GM23338 (cell line): ENCODE measurements around the gene TBC1D9B. TPM values are rescaled to one million over a fixed set of nuclear protein-coding genes. Genes with fewer than 3 reads are reported as not detected.

Source experiments
- ATAC-seq: fragments of 200-7000 bp; cut with Tn5 transposase; 3 replicates; pipeline ENCODE4 v1.9.1; 2020
- DNase-seq: peaks from one replicate; pipeline ENCODE4 v3.0.0-alpha.2; 2015; ENCODE audit warnings: low spot score
- H2AFZ ChIP-seq: fragments of 200-600 bp; sonication (generic); 2 replicates; pipeline ENCODE4 v1.8.0; 2016; ENCODE audit warnings: antibody characterized with exemption, mild to moderate bottlenecking, moderate library complexity
- H3F3A ChIP-seq: fragments of 200-600 bp; sonication (generic); replicated peaks from 2 replicates; pipeline ENCODE4 v1.8.0; 2017; ENCODE audit warnings: antibody characterized with exemption, mixed run types, low read depth
- H3K27ac ChIP-seq: fragments of 200-600 bp; sonication (generic); 2 replicates; pipeline ENCODE4 v1.6.1; 2016; ENCODE audit warnings: low read depth
- H3K27me3 ChIP-seq: fragments of 200-600 bp; sonication (generic); 2 replicates; pipeline ENCODE4 v1.8.0; 2016; ENCODE audit warnings: mild to moderate bottlenecking, mixed run types, moderate library complexity; ENCODE audit not compliant: insufficient read depth
- H3K36me3 ChIP-seq: fragments of 200-600 bp; sonication (generic); 2 replicates; pipeline ENCODE4 v1.8.0; 2016; ENCODE audit warnings: mild to moderate bottlenecking; ENCODE audit not compliant: insufficient read depth
- H3K4me1 ChIP-seq: fragments of 200-600 bp; sonication (generic); 2 replicates; pipeline ENCODE4 v1.8.0; 2016; ENCODE audit warnings: mild to moderate bottlenecking, moderate library complexity; ENCODE audit not compliant: insufficient read depth
- H3K4me2 ChIP-seq: fragments of 200-600 bp; sonication (generic); 2 replicates; pipeline ENCODE4 v1.7.1; 2017; ENCODE audit warnings: mixed run types
- H3K4me3 ChIP-seq: fragments of 200-600 bp; sonication (generic); 2 replicates; pipeline ENCODE4 v1.6.1; 2016; ENCODE audit warnings: mixed run types
- H3K79me2 ChIP-seq: fragments of 200-600 bp; sonication (generic); replicated peaks from 2 replicates; pipeline ENCODE4 v1.8.0; 2017; ENCODE audit warnings: mild to moderate bottlenecking; ENCODE audit not compliant: insufficient read depth
- H3K9me2 ChIP-seq: fragments of 200-600 bp; sonication (generic); 2 replicates; pipeline ENCODE4 v1.8.0; 2017; ENCODE audit not compliant: insufficient read depth
- H4K20me1 ChIP-seq: fragments of 200-600 bp; sonication (generic); replicated peaks from 2 replicates; pipeline ENCODE4 v1.8.0; 2017; ENCODE audit warnings: mild to moderate bottlenecking; ENCODE audit not compliant: insufficient read depth
- H3K27ac Mint-ChIP-seq: 2 replicates; pipeline ENCODE4 v1.8.0; 2020; ENCODE audit warnings: inconsistent platforms, mild to moderate bottlenecking, moderate library complexity, mixed read lengths
- H3K27me3 Mint-ChIP-seq: 3 replicates; pipeline ENCODE4 v1.8.0; 2022; ENCODE audit warnings: low read depth, mild to moderate bottlenecking, moderate library complexity, mixed read lengths, inconsistent platforms; ENCODE audit not compliant: insufficient read depth, poor library complexity
- H3K36me3 Mint-ChIP-seq: 3 replicates; pipeline ENCODE4 v1.8.0; 2021; ENCODE audit warnings: low read depth, mild to moderate bottlenecking, inconsistent platforms, moderate library complexity, mixed read lengths
- H3K4me1 Mint-ChIP-seq: 3 replicates; pipeline ENCODE4 v1.8.0; 2020; ENCODE audit warnings: mild to moderate bottlenecking, inconsistent platforms, mixed read lengths
- H3K4me3 Mint-ChIP-seq: 3 replicates; pipeline ENCODE4 v1.8.0; 2021; ENCODE audit warnings: moderate library complexity, mild to moderate bottlenecking, inconsistent platforms, mixed read lengths
- H3K9me3 Mint-ChIP-seq: 3 replicates; pipeline ENCODE4 v1.8.0; 2020; ENCODE audit warnings: moderate library complexity, mild to moderate bottlenecking, inconsistent platforms, mixed read lengths
- CREB1 ChIP-seq: fragments of 250-450 bp; sonication (Bioruptor Pico); IDR thresholded peaks from 2 replicates; pipeline ENCODE4 v1.5.0; 2020; ENCODE audit warnings: low read depth, mild to moderate bottlenecking, moderate library complexity
- CTCF ChIP-seq, 2 experiments: fragments of 200-600 bp in 1 of 2; sonication (generic) in 1 of 2; conservative IDR thresholded peaks; 2 replicates each; pipeline versions ENCODE4 v1.5.1 to v1.6.1; 2016 to 2017; ENCODE audit warnings: antibody characterized with exemption in 2 of 2, low read depth in 2 of 2, mild to moderate bottlenecking in 2 of 2, moderate library complexity in 1 of 2
- ETS1 ChIP-seq: IDR thresholded peaks from 2 replicates; pipeline ENCODE4 v1.6.1; 2016; ENCODE audit warnings: antibody characterized with exemption
- EZH2 ChIP-seq: fragments of 200-600 bp; sonication (generic); IDR thresholded peaks from one replicate; pipeline ENCODE4 v1.8.0; 2017; ENCODE audit warnings: antibody characterized with exemption, mild to moderate bottlenecking, low read depth; ENCODE audit not compliant: unreplicated experiment
- EZH2phosphoT487 ChIP-seq: fragments of 200-600 bp; sonication (generic); IDR thresholded peaks from one replicate; pipeline ENCODE4 v1.8.1; 2018; ENCODE audit warnings: antibody characterized with exemption; ENCODE audit not compliant: unreplicated experiment
- JUNB ChIP-seq: IDR thresholded peaks from one replicate; pipeline ENCODE4 v1.6.1; 2016; ENCODE audit warnings: antibody characterized with exemption; ENCODE audit not compliant: unreplicated experiment
- NANOG ChIP-seq: IDR thresholded peaks from 2 replicates; pipeline ENCODE4 v1.6.1; 2016; ENCODE audit warnings: antibody characterized with exemption, borderline replicate concordance
- POLR2AphosphoS5 ChIP-seq: IDR thresholded peaks from 2 replicates; pipeline ENCODE4 v1.6.1; 2016; ENCODE audit warnings: antibody characterized with exemption, low read depth
- STAT1 ChIP-seq: IDR thresholded peaks from one replicate; pipeline ENCODE4 v1.6.1; 2016; ENCODE audit warnings: antibody characterized with exemption; ENCODE audit not compliant: unreplicated experiment
- ZNF114 ChIP-seq: fragments of 250-450 bp; sonication (Bioruptor Pico); IDR thresholded peaks from 2 replicates; pipeline ENCODE4 v1.5.0; 2020; ENCODE audit warnings: mild to moderate bottlenecking, moderate library complexity
- ZNF331 ChIP-seq: fragments of 250-450 bp; sonication (Bioruptor Pico); IDR thresholded peaks from 2 replicates; pipeline ENCODE4 v1.5.0; 2020; ENCODE audit warnings: low read depth, mild to moderate bottlenecking, moderate library complexity
- polyA plus RNA-seq: library from polyadenylated mRNA; unstranded; fragments of >200 nt; fragmentation: Nextera tagmentation; extraction: Ambion mirVana; gene quantifications from 2 replicates; pipeline ENCODE4 v1.2.1, GENCODE V29; 2016
- total RNA-seq: library from RNA; depleted of rRNA; stranded (reverse); fragments of >200 nt; shearing (Covaris generic); gene quantifications from 2 replicates; pipeline ENCODE4 v1.2.3, GENCODE V29; 2014
- TF ChIP-seq, protein P1 (sequence below): IDR thresholded peaks from one replicate; pipeline ENCODE4 v1.6.1; 2018; ENCODE audit warnings: antibody characterized with exemption; ENCODE audit not compliant: unreplicated experiment
- TF ChIP-seq, protein P2 (sequence below): fragments of 250-450 bp; sonication (Bioruptor Pico); IDR thresholded peaks from 2 replicates; pipeline ENCODE4 v1.5.0; 2020; ENCODE audit warnings: mild to moderate bottlenecking, moderate library complexity

The TBC1D9B gene
- total and polyA plus RNA-seq, 2 experiments from 2014 or later: 19.0 to 38.0 TPM

GRCh38 chr5:179880066-179880650 is 27.5 kb downstream of the TBC1D9B start:
- H3K27me3 ChIP-seq: no peaks in the 10 kb centered on the region
- Mint-ChIP-seq H3K27me3 (peaks cover 4% of the 10 kb centered on the region), H3K4me3 (no peak overlapping the region), H3K4me1 (no peaks in the 10 kb centered on the region), H3K27ac (no peak overlapping the region), H3K36me3 (peaks cover 49% of the 10 kb centered on the region), H3K9me3 (peaks cover 31% of the 10 kb centered on the region)
- H3K27ac ChIP-seq: no peak overlapping the region
- TF ChIP-seq NANOG (no peak), EZH2phosphoT487 (no peak), ETS1 (no peak), EZH2 (no peak), CTCF (conservative IDR thresholded peaks at IDR 0.05; ENCODE audit: low read depth in 2 of 2) (no peak), JUNB (no peak), ZNF331 (CRISPR knock-in tag) (no peak), CREB1 (CRISPR knock-in tag) (no peak), STAT1 (no peak), ZNF114 (no peak), POLR2AphosphoS5 (no peak)
- TF ChIP-seq, protein P1, sequence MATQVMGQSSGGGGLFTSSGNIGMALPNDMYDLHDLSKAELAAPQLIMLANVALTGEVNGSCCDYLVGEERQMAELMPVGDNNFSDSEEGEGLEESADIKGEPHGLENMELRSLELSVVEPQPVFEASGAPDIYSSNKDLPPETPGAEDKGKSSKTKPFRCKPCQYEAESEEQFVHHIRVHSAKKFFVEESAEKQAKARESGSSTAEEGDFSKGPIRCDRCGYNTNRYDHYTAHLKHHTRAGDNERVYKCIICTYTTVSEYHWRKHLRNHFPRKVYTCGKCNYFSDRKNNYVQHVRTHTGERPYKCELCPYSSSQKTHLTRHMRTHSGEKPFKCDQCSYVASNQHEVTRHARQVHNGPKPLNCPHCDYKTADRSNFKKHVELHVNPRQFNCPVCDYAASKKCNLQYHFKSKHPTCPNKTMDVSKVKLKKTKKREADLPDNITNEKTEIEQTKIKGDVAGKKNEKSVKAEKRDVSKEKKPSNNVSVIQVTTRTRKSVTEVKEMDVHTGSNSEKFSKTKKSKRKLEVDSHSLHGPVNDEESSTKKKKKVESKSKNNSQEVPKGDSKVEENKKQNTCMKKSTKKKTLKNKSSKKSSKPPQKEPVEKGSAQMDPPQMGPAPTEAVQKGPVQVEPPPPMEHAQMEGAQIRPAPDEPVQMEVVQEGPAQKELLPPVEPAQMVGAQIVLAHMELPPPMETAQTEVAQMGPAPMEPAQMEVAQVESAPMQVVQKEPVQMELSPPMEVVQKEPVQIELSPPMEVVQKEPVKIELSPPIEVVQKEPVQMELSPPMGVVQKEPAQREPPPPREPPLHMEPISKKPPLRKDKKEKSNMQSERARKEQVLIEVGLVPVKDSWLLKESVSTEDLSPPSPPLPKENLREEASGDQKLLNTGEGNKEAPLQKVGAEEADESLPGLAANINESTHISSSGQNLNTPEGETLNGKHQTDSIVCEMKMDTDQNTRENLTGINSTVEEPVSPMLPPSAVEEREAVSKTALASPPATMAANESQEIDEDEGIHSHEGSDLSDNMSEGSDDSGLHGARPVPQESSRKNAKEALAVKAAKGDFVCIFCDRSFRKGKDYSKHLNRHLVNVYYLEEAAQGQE: no peak
- TF ChIP-seq, protein P2, sequence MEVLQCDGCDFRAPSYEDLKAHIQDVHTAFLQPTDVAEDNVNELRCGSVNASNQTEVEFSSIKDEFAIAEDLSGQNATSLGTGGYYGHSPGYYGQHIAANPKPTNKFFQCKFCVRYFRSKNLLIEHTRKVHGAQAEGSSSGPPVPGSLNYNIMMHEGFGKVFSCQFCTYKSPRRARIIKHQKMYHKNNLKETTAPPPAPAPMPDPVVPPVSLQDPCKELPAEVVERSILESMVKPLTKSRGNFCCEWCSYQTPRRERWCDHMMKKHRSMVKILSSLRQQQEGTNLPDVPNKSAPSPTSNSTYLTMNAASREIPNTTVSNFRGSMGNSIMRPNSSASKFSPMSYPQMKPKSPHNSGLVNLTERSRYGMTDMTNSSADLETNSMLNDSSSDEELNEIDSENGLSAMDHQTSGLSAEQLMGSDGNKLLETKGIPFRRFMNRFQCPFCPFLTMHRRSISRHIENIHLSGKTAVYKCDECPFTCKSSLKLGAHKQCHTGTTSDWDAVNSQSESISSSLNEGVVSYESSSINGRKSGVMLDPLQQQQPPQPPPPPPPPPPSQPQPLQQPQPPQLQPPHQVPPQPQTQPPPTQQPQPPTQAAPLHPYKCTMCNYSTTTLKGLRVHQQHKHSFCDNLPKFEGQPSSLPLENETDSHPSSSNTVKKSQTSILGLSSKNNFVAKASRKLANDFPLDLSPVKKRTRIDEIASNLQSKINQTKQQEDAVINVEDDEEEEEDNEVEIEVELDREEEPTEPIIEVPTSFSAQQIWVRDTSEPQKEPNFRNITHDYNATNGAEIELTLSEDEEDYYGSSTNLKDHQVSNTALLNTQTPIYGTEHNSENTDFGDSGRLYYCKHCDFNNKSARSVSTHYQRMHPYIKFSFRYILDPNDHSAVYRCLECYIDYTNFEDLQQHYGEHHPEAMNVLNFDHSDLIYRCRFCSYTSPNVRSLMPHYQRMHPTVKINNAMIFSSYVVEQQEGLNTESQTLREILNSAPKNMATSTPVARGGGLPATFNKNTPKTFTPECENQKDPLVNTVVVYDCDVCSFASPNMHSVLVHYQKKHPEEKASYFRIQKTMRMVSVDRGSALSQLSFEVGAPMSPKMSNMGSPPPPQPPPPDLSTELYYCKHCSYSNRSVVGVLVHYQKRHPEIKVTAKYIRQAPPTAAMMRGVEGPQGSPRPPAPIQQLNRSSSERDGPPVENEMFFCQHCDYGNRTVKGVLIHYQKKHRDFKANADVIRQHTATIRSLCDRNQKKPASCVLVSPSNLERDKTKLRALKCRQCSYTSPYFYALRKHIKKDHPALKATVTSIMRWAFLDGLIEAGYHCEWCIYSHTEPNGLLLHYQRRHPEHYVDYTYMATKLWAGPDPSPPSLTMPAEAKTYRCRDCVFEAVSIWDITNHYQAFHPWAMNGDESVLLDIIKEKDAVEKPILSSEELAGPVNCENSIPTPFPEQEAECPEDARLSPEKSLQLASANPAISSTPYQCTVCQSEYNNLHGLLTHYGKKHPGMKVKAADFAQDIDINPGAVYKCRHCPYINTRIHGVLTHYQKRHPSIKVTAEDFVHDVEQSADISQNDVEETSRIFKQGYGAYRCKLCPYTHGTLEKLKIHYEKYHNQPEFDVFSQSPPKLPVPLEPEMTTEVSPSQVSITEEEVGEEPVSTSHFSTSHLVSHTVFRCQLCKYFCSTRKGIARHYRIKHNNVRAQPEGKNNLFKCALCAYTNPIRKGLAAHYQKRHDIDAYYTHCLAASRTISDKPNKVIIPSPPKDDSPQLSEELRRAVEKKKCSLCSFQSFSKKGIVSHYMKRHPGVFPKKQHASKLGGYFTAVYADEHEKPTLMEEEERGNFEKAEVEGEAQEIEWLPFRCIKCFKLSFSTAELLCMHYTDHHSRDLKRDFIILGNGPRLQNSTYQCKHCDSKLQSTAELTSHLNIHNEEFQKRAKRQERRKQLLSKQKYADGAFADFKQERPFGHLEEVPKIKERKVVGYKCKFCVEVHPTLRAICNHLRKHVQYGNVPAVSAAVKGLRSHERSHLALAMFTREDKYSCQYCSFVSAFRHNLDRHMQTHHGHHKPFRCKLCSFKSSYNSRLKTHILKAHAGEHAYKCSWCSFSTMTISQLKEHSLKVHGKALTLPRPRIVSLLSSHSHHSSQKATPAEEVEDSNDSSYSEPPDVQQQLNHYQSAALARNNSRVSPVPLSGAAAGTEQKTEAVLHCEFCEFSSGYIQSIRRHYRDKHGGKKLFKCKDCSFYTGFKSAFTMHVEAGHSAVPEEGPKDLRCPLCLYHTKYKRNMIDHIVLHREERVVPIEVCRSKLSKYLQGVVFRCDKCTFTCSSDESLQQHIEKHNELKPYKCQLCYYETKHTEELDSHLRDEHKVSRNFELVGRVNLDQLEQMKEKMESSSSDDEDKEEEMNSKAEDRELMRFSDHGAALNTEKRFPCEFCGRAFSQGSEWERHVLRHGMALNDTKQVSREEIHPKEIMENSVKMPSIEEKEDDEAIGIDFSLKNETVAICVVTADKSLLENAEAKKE: no peak
- H3K36me3 ChIP-seq: peaks cover 24% of the 10 kb centered on the region
- H2AFZ ChIP-seq: no peak overlapping the region
- H3K9me2 ChIP-seq: 0 out of 2 replicates have a peak, but pooled peaks cover 2% of the 10 kb centered on the region
- H3K4me2 ChIP-seq: no peak overlapping the region
- ATAC-seq (no peak), DNase-seq (no peak)
- no peaks in the 10 kb centered on the region for H4K20me1 ChIP-seq
- no peaks in the 10 kb centered on the region for H3K4me1 ChIP-seq
- H3K4me3 ChIP-seq: no peak overlapping the region
- no peaks in the 10 kb centered on the region for H3K79me2 ChIP-seq
- H3F3A ChIP-seq: no peaks in the 10 kb centered on the region
